Measurements from ENCODE around the gene PLCB1. TPM values are rescaled to one million over a fixed set of nuclear protein-coding genes. Genes with fewer than 3 reads are reported as not detected.

Gene PLCB1
- polyA plus RNA-seq, 1 experiment, result 13.5 TPM

DNA sequence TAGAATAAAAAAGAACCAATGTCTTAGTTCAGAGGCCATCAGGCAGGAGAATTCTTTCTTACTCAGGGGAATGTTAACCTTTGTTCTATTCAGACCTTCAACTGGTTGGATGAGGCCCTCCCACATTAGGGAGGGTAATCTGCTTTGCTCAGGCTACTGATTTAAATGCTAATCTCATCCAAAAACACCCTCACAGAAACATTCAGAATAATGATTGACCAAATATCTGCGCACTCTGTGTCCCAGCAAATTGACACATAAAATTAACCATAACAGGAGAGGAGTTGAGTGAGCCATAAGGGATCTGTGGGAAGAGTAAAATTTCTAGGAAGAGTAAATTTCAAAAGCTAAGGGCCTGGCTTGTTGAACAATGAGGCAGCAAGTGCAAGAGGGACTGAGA, 702.8 kb downstream of the PLCB1 start:
- Histone ChIP-seq H3K4me3 (ENCODE audit: low read depth, low read length) (no peak overlapping the region), H3K36me3 (ENCODE audit: control insufficient read depth, insufficient read depth, low read length) (no peaks in the 10 kb centered on the region), H3K27me3 (ENCODE audit: control insufficient read depth, insufficient read depth, low read length) (no peaks in the 10 kb centered on the region)
- no peak for DNase-seq (ENCODE audit: low read depth)
- TF ChIP-seq CTCF (IDR thresholded peaks at IDR 0.05; ENCODE audit: insufficient read depth, low read depth, low read length), result no peak
- ChIA-PET CTCF (no interaction called here), POLR2A (no interaction called here)

DNA sequence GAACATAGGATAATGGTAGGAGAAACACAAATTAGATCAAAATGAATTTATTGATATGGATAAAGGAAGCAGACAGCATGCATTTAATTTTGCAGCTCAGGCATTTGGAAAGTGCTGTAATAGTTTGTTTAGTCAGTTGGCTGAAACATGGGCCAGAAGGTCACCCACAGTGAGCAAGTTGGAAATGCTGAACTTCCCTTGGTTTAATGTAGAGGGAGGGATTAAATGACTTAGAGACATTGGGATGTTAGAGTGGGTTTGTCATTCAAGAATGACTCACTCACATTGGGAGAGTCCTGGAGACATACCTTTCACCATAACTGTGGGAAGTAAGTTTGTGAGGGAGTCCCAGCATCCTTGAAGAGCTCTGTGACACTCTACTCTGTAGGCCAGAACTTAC, 705.3 kb downstream of the PLCB1 start:
- no peaks in the 10 kb centered on the region for H3K36me3 ChIP-seq (ENCODE audit: control insufficient read depth, insufficient read depth, low read length)
- H3K27me3 ChIP-seq (ENCODE audit: control insufficient read depth, insufficient read depth, low read length), result no peaks in the 10 kb centered on the region
- POLR2A ChIA-PET, result no interaction called here
- DNase-seq (ENCODE audit: low read depth), result peak; percentile 68
- no peak overlapping the region for H3K4me3 ChIP-seq (ENCODE audit: low read depth, low read length)
- TF ChIP-seq CTCF (IDR thresholded peaks at IDR 0.05; ENCODE audit: insufficient read depth, low read depth, low read length), result no peak
- CTCF ChIA-PET, result interaction anchor here (1.1 to 3.3 kb wide), 2 partner anchors 16 to 30 kb away, joined by 3 to 9 read pairs; no protein-coding TSS in a partner anchor

- Histone ChIP-seq H3K4me3 (ENCODE audit: low read depth, low read length) (no peak overlapping the region), H3K36me3 (ENCODE audit: control insufficient read depth, insufficient read depth, low read length) (no peaks in the 10 kb centered on the region), H3K27me3 (ENCODE audit: control insufficient read depth, insufficient read depth, low read length) (no peaks in the 10 kb centered on the region)
- no peak for TF ChIP-seq CTCF (IDR thresholded peaks at IDR 0.05; ENCODE audit: insufficient read depth, low read depth, low read length)
- ChIA-PET POLR2A (no interaction called here), CTCF (no interaction called here)
- no peak for DNase-seq (ENCODE audit: low read depth)
Observed at GRCh38 chr20:8842525-8842924, 710.5 kb downstream of the PLCB1 start.

GRCh38 chr20:8844179-8844578, 712.1 kb downstream of the PLCB1 start:
- no peak for DNase-seq (ENCODE audit: low read depth)
- ChIA-PET CTCF (interaction anchor here (1.8 kb wide), 1 partner anchor 9 kb away, joined by 8 read pairs; no protein-coding TSS in a partner anchor), POLR2A (no interaction called here)
- Histone ChIP-seq H3K27me3 (ENCODE audit: control insufficient read depth, insufficient read depth, low read length) (no peaks in the 10 kb centered on the region), H3K36me3 (ENCODE audit: control insufficient read depth, insufficient read depth, low read length) (no peaks in the 10 kb centered on the region), H3K4me3 (ENCODE audit: low read depth, low read length) (no peak overlapping the region)
- TF ChIP-seq CTCF (IDR thresholded peaks at IDR 0.05; ENCODE audit: insufficient read depth, low read depth, low read length), result no peak

GRCh38 chr20:8849990-8850389, 717.9 kb downstream of the PLCB1 start:
- no peaks in the 10 kb centered on the region for H3K36me3 ChIP-seq (ENCODE audit: control insufficient read depth, insufficient read depth, low read length)
- TF ChIP-seq CTCF (IDR thresholded peaks at IDR 0.05; ENCODE audit: insufficient read depth, low read depth, low read length), result no peak
- H3K27me3 ChIP-seq (ENCODE audit: control insufficient read depth, insufficient read depth, low read length), result no peaks in the 10 kb centered on the region
- H3K4me3 ChIP-seq (ENCODE audit: low read depth, low read length), result no peak overlapping the region
- CTCF ChIA-PET, result no interaction called here
- POLR2A ChIA-PET, result no interaction called here
- no peak for DNase-seq (ENCODE audit: low read depth)

All from BJ (cell line).